Osteocyte (in vitro differentiated cells): ENCODE data around the gene DYNLT5. TPM values are rescaled to one million over a fixed set of nuclear protein-coding genes. Genes with fewer than 3 reads are reported as not detected.
"Not testable (repeated sequence)": the region's sequence is repeated elsewhere in the genome, so short reads cannot be mapped to it uniquely, and the experiment has no call there.

Experiments
- DNase-seq: peaks from one replicate; pipeline ENCODE4 v3.0.0; 2021; ENCODE audit warnings: mixed read lengths; ENCODE audit not compliant: unreplicated experiment; ENCODE audit errors: extremely low spot score
- H3K27ac Mint-ChIP-seq: one replicate; pipeline ENCODE4 v1.8.0; 2021; ENCODE audit warnings: mild to moderate bottlenecking, mixed read lengths; ENCODE audit not compliant: unreplicated experiment
- H3K27me3 Mint-ChIP-seq: one replicate; pipeline ENCODE4 v1.8.0; 2021; ENCODE audit warnings: mixed read lengths; ENCODE audit not compliant: unreplicated experiment
- H3K36me3 Mint-ChIP-seq: one replicate; pipeline ENCODE4 v1.8.0; 2021; ENCODE audit warnings: mixed read lengths; ENCODE audit not compliant: unreplicated experiment
- H3K4me1 Mint-ChIP-seq: one replicate; pipeline ENCODE4 v1.8.0; 2021; ENCODE audit warnings: mixed read lengths; ENCODE audit not compliant: unreplicated experiment
- H3K4me3 Mint-ChIP-seq: one replicate; pipeline ENCODE4 v1.8.0; 2021; ENCODE audit warnings: mild to moderate bottlenecking, moderate library complexity, mixed read lengths; ENCODE audit not compliant: unreplicated experiment
- H3K9me3 Mint-ChIP-seq: one replicate; pipeline ENCODE4 v1.8.0; 2021; ENCODE audit warnings: mixed read lengths; ENCODE audit not compliant: unreplicated experiment
- CTCF ChIP-seq: fragments of 200-600 bp; sonication (generic); IDR thresholded peaks from 2 replicates; pipeline ENCODE4 v1.5.0; 2021; ENCODE audit warnings: antibody characterized with exemption, mild to moderate bottlenecking, moderate library complexity
- total RNA-seq: library from RNA; stranded (reverse); gene quantifications from 2 replicates; pipeline ENCODE4 v1.2.1, GENCODE V29; 2021

DYNLT5 gene
- total RNA-seq, 1 donor from 2014 or later = 0.35 TPM

DNA sequence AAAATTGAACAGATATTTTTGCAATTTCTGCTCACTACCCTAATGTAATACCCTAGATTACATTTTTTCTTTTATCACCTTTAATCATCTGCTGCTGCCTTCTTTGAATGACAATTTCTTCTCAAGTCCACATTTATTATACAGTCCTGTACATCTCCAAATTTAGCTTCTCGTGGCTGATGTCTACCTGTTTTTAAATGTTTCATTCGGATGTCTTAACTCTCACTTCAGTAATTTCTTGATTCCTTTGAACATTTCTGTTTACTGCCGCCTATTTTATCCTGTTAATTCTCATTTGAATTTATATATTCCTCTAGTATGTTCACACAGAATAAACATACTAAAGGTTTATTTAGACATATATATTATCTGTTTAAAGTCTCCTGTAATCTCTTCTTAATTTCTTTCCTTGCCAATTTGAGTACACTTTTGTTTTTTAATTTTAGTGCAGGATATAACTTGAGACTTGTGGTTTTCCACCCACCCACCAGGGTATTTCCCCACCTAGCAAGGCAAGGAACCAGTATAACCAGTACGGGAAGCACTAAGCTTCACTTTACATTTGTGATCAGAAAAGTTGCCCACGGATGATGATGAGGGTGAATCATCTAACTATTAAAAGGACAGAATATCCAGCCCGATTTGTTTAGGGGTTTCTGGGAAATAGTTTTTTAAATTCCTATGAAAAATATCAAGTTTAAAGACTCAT, 36.1 kb downstream of the DYNLT5 start:
- H3K27me3 Mint-ChIP-seq = peaks cover 32% of the 10 kb centered on the region
- H3K4me1 Mint-ChIP-seq = no peaks in the 10 kb centered on the region
- H3K36me3 Mint-ChIP-seq = no peaks in the 10 kb centered on the region
- H3K27ac Mint-ChIP-seq = no peak overlapping the region
- DNase-seq = no peak
- H3K9me3 Mint-ChIP-seq = no peaks in the 10 kb centered on the region
- no peak overlapping the region for H3K4me3 Mint-ChIP-seq
- TF ChIP-seq CTCF = no peak

- no peaks in the 10 kb centered on the region for H3K9me3 Mint-ChIP-seq
These were observed 39.7 kb downstream of the DYNLT5 start for GRCh38 chr1:66791621-66792610.

DNA sequence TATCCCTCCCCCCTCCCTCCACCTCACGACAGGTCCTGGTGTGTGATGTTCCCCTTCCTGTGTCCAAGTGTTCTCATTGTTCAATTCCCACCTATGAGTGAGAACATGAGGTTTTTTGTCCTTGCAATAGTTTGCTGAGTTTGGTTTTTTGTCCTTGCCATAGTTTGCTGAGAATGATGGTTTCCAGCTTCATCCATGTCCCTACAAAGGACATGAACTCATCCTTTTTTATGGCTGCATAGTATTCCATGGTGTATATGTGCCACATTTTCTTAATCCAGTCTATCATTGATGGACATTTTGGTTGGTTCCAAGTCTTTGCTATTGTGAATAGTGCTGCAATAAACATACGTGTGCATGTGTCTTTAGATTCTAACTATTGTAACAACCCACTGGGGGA, 43.6 kb downstream of the DYNLT5 start:
- H3K27ac Mint-ChIP-seq = not testable (repeated sequence)

More at GRCh38 chr1:66791621-66792610, 39.7 kb downstream of the DYNLT5 start:
- Mint-ChIP-seq H3K27ac (no peak overlapping the region), H3K4me1 (no peaks in the 10 kb centered on the region), H3K4me3 (no peak overlapping the region), H3K27me3 (peaks cover 23% of the 10 kb centered on the region), H3K36me3 (no peaks in the 10 kb centered on the region)
- no peak for TF ChIP-seq CTCF
- no peak for DNase-seq

DNA sequence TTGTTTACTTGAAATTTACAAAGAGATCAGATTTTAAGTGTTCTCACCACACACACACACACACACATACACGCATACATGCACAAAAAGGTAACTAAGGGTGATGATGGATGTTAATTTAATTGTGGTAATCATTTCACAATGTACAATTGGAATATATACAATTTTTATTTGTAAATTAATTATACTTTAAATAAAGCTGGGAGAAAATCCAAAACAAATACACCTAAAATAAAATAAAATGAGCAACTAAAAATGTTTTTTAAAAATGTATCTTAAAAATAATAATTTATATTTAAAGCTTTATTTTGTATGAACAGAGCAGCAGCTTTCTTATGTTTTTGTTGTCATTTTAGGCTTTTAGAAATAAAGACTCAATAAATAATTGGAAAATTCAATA, 57.0 kb downstream of the DYNLT5 start:
- Mint-ChIP-seq H3K27ac (no peak overlapping the region), H3K9me3 (no peaks in the 10 kb centered on the region), H3K36me3 (no peaks in the 10 kb centered on the region), H3K4me1 (no peaks in the 10 kb centered on the region), H3K27me3 (peaks cover 10% of the 10 kb centered on the region), H3K4me3 (no peak overlapping the region)
- no peak for DNase-seq
- TF ChIP-seq CTCF = no peak

More for the DNA sequence above, 43.6 kb downstream of the DYNLT5 start:
- peaks cover 22% of the 10 kb centered on the region for H3K27me3 Mint-ChIP-seq
- H3K4me3 Mint-ChIP-seq, H3K36me3 Mint-ChIP-seq, H3K4me1 Mint-ChIP-seq, DNase-seq, H3K9me3 Mint-ChIP-seq: not testable (repeated sequence)

- DNase-seq = no peak
These were observed 57.6 kb downstream of the DYNLT5 start for GRCh38 chr1:66809736-66810326.

More at GRCh38 chr1:66809736-66810326, 57.6 kb downstream of the DYNLT5 start:
- H3K27me3 Mint-ChIP-seq = peaks cover 8% of the 10 kb centered on the region
- H3K4me3 Mint-ChIP-seq = no peak overlapping the region
- no peaks in the 10 kb centered on the region for H3K36me3 Mint-ChIP-seq
- H3K4me1 Mint-ChIP-seq = no peaks in the 10 kb centered on the region
- H3K27ac Mint-ChIP-seq = no peak overlapping the region
- no peak for TF ChIP-seq CTCF
- no peaks in the 10 kb centered on the region for H3K9me3 Mint-ChIP-seq
